IPS DF 4.7 (cell line): ENCODE data around the gene CYB5RL.
A peak's percentile ranks its signal among the peaks of the same experiment; 100 is the strongest.
"Not testable (repeated sequence)": the region's sequence is repeated elsewhere in the genome, so short reads cannot be mapped to it uniquely, and the experiment has no call there.

ENCODE experiments used
- DNase-seq: peaks from one replicate; pipeline ENCODE4 v3.0.0-alpha.2; 2013; ENCODE audit warnings: low spot score; ENCODE audit errors: extremely low read depth

CYB5RL gene

GRCh38 chr1:54199765-54200518, at the start of gene CYB5RL, which contains the start of gene MRPL37:
Gene CYB5RL, minus strand, starts transcription at chr1:54200030. Its CDS starts 4,414 bp downstream, at chr1:54195616.
Gene MRPL37, plus strand, starts transcription at chr1:54200167. Its CDS starts 77 bp downstream, at chr1:54200244.
- peak; percentile 94 for DNase-seq

- no peak for DNase-seq
Observed at GRCh38 chr1:54248966-54249365, 49.1 kb upstream of the CYB5RL start.

- no peak for DNase-seq
Observed at GRCh38 chr1:54247863-54248515, 48.2 kb upstream of the CYB5RL start.

- no peak for DNase-seq
Observed at GRCh38 chr1:54246116-54246721, 46.4 kb upstream of the CYB5RL start.

- no peak for DNase-seq
Observed at GRCh38 chr1:54245501-54245900, 45.7 kb upstream of the CYB5RL start.

- no peak for DNase-seq
Observed at GRCh38 chr1:54244655-54245054, 44.8 kb upstream of the CYB5RL start.

GRCh38 chr1:54243022-54243421, 43.2 kb upstream of the CYB5RL start:
- DNase-seq = no peak

GRCh38 chr1:54241364-54241763, 41.5 kb upstream of the CYB5RL start:
- no peak for DNase-seq

- DNase-seq = no peak
Observed at GRCh38 chr1:54240741-54241335, 41.0 kb upstream of the CYB5RL start.

GRCh38 chr1:54239631-54240031, 39.8 kb upstream of the CYB5RL start:
- no peak for DNase-seq

GRCh38 chr1:54239035-54239383, 39.2 kb upstream of the CYB5RL start:
- DNase-seq = no peak

- no peak for DNase-seq
Observed at GRCh38 chr1:54238353-54239034, 38.7 kb upstream of the CYB5RL start.

- DNase-seq = no peak
Observed at GRCh38 chr1:54237586-54237985, 37.8 kb upstream of the CYB5RL start.

GRCh38 chr1:54234284-54234683, 34.5 kb upstream of the CYB5RL start:
- no peak for DNase-seq

- DNase-seq = not testable (repeated sequence)
Observed at GRCh38 chr1:54233196-54233595, 33.4 kb upstream of the CYB5RL start.

GRCh38 chr1:54230507-54231339, 30.9 kb upstream of the CYB5RL start:
- DNase-seq = no peak

- DNase-seq = no peak
Observed at GRCh38 chr1:54229281-54229891, 29.6 kb upstream of the CYB5RL start.

- no peak for DNase-seq
Observed at GRCh38 chr1:54228638-54229079, 28.8 kb upstream of the CYB5RL start.

GRCh38 chr1:54227891-54228310, 28.1 kb upstream of the CYB5RL start:
- DNase-seq = no peak

- DNase-seq = no peak
Observed at GRCh38 chr1:54227091-54227602, 27.3 kb upstream of the CYB5RL start.
